IMR-90 (cell line): Measurements from ENCODE around the gene EFCAB5. TPM values are rescaled to one million over a fixed set of nuclear protein-coding genes. Genes with fewer than 3 reads are reported as not detected.
A peak's percentile ranks its signal among the peaks of the same experiment; 100 is the strongest.

Experiments
- ATAC-seq: fragments of 200-7000 bp; cut with Tn5 transposase; 2 replicates; pipeline ENCODE4 v1.9.1; 2020; ENCODE audit warnings: low read depth, mild to moderate bottlenecking, moderate library complexity
- BruUV-seq: library from RNA; stranded (reverse); fragments of 400-500 nt; replicated peaks from 2 replicates; lab custom pipeline; 2021; lab: Mats Ljungman, UMichigan
- CTCF ChIA-PET: fragments of 300-600 bp; formaldehyde crosslinking; extraction: SDS; loops from one replicate; lab custom pipeline; 2021; ENCODE audit warnings: antibody characterized with exemption; lab: Yijun Ruan, JAX
- POLR2A ChIA-PET: fragments of 300-600 bp; sonication (Branson Sonifier 250); formaldehyde crosslinking; loops from one replicate; lab custom pipeline; 2022; ENCODE audit warnings: antibody characterized with exemption; ENCODE audit not compliant: unreplicated experiment; lab: Charles Lee
- DNase-seq: peaks from one replicate; pipeline ENCODE4 v3.0.0; 2013
- H2AFZ ChIP-seq: replicated peaks from 2 replicates; pipeline ENCODE3; 2013; ENCODE audit warnings: low read length, mild to moderate bottlenecking; ENCODE audit not compliant: poor library complexity
- H2AK5ac ChIP-seq: 2 replicates; pipeline ENCODE4 v1.6.1; 2013; ENCODE audit warnings: low read depth, low read length, inconsistent platforms
- H2AK9ac ChIP-seq: replicated peaks from 2 replicates; pipeline ENCODE3; 2013; ENCODE audit warnings: mild to moderate bottlenecking, low read depth, low read length, moderate library complexity; ENCODE audit not compliant: poor library complexity
- H2BK120ac ChIP-seq: 2 replicates; pipeline ENCODE4 v1.6.1; 2013; ENCODE audit warnings: low read depth, low read length, inconsistent platforms
- H2BK15ac ChIP-seq: 3 replicates; pipeline ENCODE4 v1.6.1; 2013; ENCODE audit warnings: low read depth, low read length, inconsistent platforms
- H2BK20ac ChIP-seq: 2 replicates; pipeline ENCODE4 v1.6.1; 2013; ENCODE audit warnings: low read depth, mild to moderate bottlenecking, inconsistent platforms, low read length, moderate library complexity
- H2BK5ac ChIP-seq: 2 replicates; pipeline ENCODE4 v1.6.1; 2013; ENCODE audit warnings: mild to moderate bottlenecking, low read depth, low read length, inconsistent platforms; ENCODE audit not compliant: poor library complexity, severe bottlenecking
- H3K14ac ChIP-seq: replicated peaks from 2 replicates; pipeline ENCODE4 v1.6.1; 2013; ENCODE audit warnings: low read depth, low read length, inconsistent platforms
- H3K18ac ChIP-seq: 2 replicates; pipeline ENCODE4 v1.6.1; 2013; ENCODE audit warnings: low read depth, low read length, control low read depth
- H3K23ac ChIP-seq: 2 replicates; pipeline ENCODE4 v1.6.1; 2013; ENCODE audit warnings: low read depth, low read length, inconsistent platforms
- H3K27ac ChIP-seq: 2 replicates; pipeline ENCODE4 v1.5.1; 2013; ENCODE audit warnings: mild to moderate bottlenecking, control low read depth, low read length; ENCODE audit not compliant: insufficient read depth
- H3K27me3 ChIP-seq: 2 replicates; pipeline ENCODE4 v1.6.1; 2013; ENCODE audit warnings: low read length; ENCODE audit not compliant: control insufficient read depth, insufficient read depth
- H3K36me3 ChIP-seq: 2 replicates; pipeline ENCODE4 v1.6.1; 2013; ENCODE audit warnings: low read length, mixed read lengths; ENCODE audit not compliant: control insufficient read depth, insufficient read depth
- H3K4ac ChIP-seq: 2 replicates; pipeline ENCODE4 v1.6.1; 2013; ENCODE audit warnings: low read depth, low read length, inconsistent platforms
- H3K4me1 ChIP-seq: 2 replicates; pipeline ENCODE4 v1.6.1; 2013; ENCODE audit warnings: low read length, mixed read lengths; ENCODE audit not compliant: control insufficient read depth, insufficient read depth
- H3K4me2 ChIP-seq: 2 replicates; pipeline ENCODE4 v1.6.1; 2013; ENCODE audit warnings: low read depth, mild to moderate bottlenecking, control low read depth, low read length, moderate library complexity
- H3K4me3 ChIP-seq: 2 replicates; pipeline ENCODE4 v1.5.1; 2013; ENCODE audit warnings: low read depth, mild to moderate bottlenecking, control low read depth, low read length, moderate library complexity; ENCODE audit not compliant: insufficient read depth
- H3K56ac ChIP-seq: 2 replicates; pipeline ENCODE4 v1.6.1; 2013; ENCODE audit warnings: low read length, inconsistent platforms; ENCODE audit not compliant: insufficient read depth; ENCODE audit errors: extremely low read depth
- H3K79me1 ChIP-seq, 2 experiments: 2 replicates each; pipeline ENCODE4 v1.6.1; 2013; ENCODE audit warnings: low read length in 2 of 2, inconsistent platforms in 1 of 2, low read depth in 1 of 2
- H3K9ac ChIP-seq: 2 replicates; pipeline ENCODE4 v1.6.1; 2013; ENCODE audit warnings: low read depth, low read length, control low read depth
- H3K9me1 ChIP-seq: 2 replicates; pipeline ENCODE4 v1.6.1; 2013; ENCODE audit warnings: low read length, inconsistent platforms; ENCODE audit not compliant: insufficient read depth
- H3K9me3 ChIP-seq: 2 replicates; pipeline ENCODE4 v1.6.1; 2013; ENCODE audit warnings: low read length; ENCODE audit not compliant: control insufficient read depth, insufficient read depth
- H4K20me1 ChIP-seq: 2 replicates; pipeline ENCODE4 v1.6.1; 2013; ENCODE audit warnings: low read length, inconsistent platforms; ENCODE audit not compliant: insufficient read depth
- H4K5ac ChIP-seq: 2 replicates; pipeline ENCODE4 v1.6.1; 2013; ENCODE audit warnings: mild to moderate bottlenecking, low read depth, low read length, control low read depth
- H4K8ac ChIP-seq, 2 experiments: 2 replicates each; pipeline ENCODE4 v1.6.1; 2013; ENCODE audit warnings: low read depth in 2 of 2, low read length in 2 of 2, control low read depth in 1 of 2, inconsistent platforms in 1 of 2
- H4K91ac ChIP-seq: 2 replicates; pipeline ENCODE4 v1.6.1; 2013; ENCODE audit warnings: low read depth, low read length, inconsistent platforms; ENCODE audit not compliant: insufficient read depth
- FOS ChIP-seq: fragments of 150-350 bp; IDR thresholded peaks from 2 replicates; pipeline ENCODE4 v1.6.1; 2016; ENCODE audit warnings: low read depth, low read length
- RFX5 ChIP-seq: IDR thresholded peaks from 2 replicates; pipeline ENCODE4 v1.8.0; 2012; ENCODE audit warnings: low read depth, mild to moderate bottlenecking, low read length, moderate library complexity
- dilution Hi-C: fragments of 300-500 bp; cut with HindIII; formaldehyde crosslinking; loops from one replicate; pipeline ENCODE4 v1.14.3; 2018; ENCODE audit warnings: low sequenced_read_pairs; ENCODE audit not compliant: unreplicated experiment
- in situ Hi-C: fragments of 300-500 bp; cut with MboI; formaldehyde crosslinking; loops from 3 replicates; pipeline ENCODE4 v1.14.3; 2019; ENCODE audit warnings: low sequenced_read_pairs, inconsistent platforms, mixed read lengths
- intact Hi-C: fragments of 100-400 bp; cut with micrococcal nuclease; formaldehyde crosslinking; loops from 2 replicates; pipeline ENCODE4 v1.10.0; 2022
- polyA plus RNA-seq, 3 experiments: library from polyadenylated mRNA; depleted of rRNA; stranded (reverse); fragments of >200 nt; gene quantifications; 2 replicates each; pipeline ENCODE4 v1.2.3, GENCODE V29; 2012; ENCODE audit warnings: low replicate concordance in 1 of 3
- total RNA-seq: library from RNA; depleted of rRNA; stranded (reverse); fragments of >200 nt; gene quantifications from 2 replicates; pipeline ENCODE4 v1.2.3, GENCODE V29; 2012

EFCAB5 gene
- total and polyA plus RNA-seq, 2 of the 4 experiments (the other 2 are of a cell fraction), result 0.14 TPM; not detected in 1

GRCh38 chr17:29911641-29912177 is 29.7 kb upstream of the EFCAB5 start:
- no TSS peak for BruUV-seq
- in situ Hi-C loops (no loop called here), dilution Hi-C loops (no loop called here), intact Hi-C loops (loop anchor here (10.0 kb wide), 1 partner anchor 57 kb away; no protein-coding TSS in a partner anchor)
- ATAC-seq (peak; percentile 84), DNase-seq (peak; percentile 61)
- Histone ChIP-seq H3K36me3 (0 out of 2 replicates have a peak, but pooled peaks cover 1% of the 10 kb centered on the region), H3K56ac (no peak overlapping the region), H3K27ac (no peak overlapping the region), H3K79me1 (peaks cover 24 to 48% of the 10 kb centered on the region in 2 experiments), H3K9me3 (no peaks in the 10 kb centered on the region), H2BK20ac (no peak overlapping the region), H3K18ac (no peak overlapping the region), H3K4me3 (no peak overlapping the region), H3K9me1 (no peaks in the 10 kb centered on the region; the same call in 1 of the 2 replicates), H3K9ac (no peak overlapping the region), H2BK5ac (no peak overlapping the region), H3K4me1 (peaks cover 6% of the 10 kb centered on the region), H4K91ac (no peak overlapping the region), H3K4ac (no peak overlapping the region), H2AK9ac (no peak overlapping the region), H2BK120ac (no peak overlapping the region), H3K27me3 (no peaks in the 10 kb centered on the region), H4K8ac (no peak overlapping the region), H4K20me1 (peaks cover 11% of the 10 kb centered on the region; the same call in 1 of the 2 replicates), H3K14ac (0 out of 2 replicates have a peak overlapping the region, but pooled peaks have one; percentile 11), H3K23ac (no peak overlapping the region), H3K4me2 (no peak overlapping the region), H2AFZ (no peak overlapping the region), H4K5ac (no peak overlapping the region), H2AK5ac (no peak overlapping the region), H2BK15ac (no peak overlapping the region)
- TF ChIP-seq FOS (peak; percentile 5; the same call in 1 of the 2 replicates), RFX5 (no peak)
- CTCF ChIA-PET, result interaction anchor here (1.4 kb wide), 1 partner anchor 182 kb away, joined by 5 read pairs; no protein-coding TSS in a partner anchor
- POLR2A ChIA-PET, result no interaction called here
